OCI-LY7 (cell line): ENCODE results near the gene MMP24OS.

Experiments
- CTCF ChIP-seq: fragments of 200-600 bp; sonication (generic); conservative IDR thresholded peaks from 2 replicates; pipeline ENCODE4 v1.5.1; 2014; ENCODE audit warnings: mild to moderate bottlenecking, antibody characterized with exemption, low read length, moderate library complexity, mixed read lengths
- EZH2phosphoT487 ChIP-seq: fragments of 200-600 bp; sonication (generic); IDR thresholded peaks from 2 replicates; pipeline ENCODE4 v1.6.1; 2018; ENCODE audit warnings: low read depth, borderline replicate concordance, mild to moderate bottlenecking, mixed run types, antibody characterized with exemption, low read length, moderate library complexity, mixed read lengths

GRCh38 chr20:35281506-35282101, 3.7 kb upstream of the MMP24OS start:
- TF ChIP-seq CTCF: no peak
- TF ChIP-seq EZH2phosphoT487: no peak
